Glutamatergic neuron (in vitro differentiated cells): ENCODE results near the gene TMEM200B. TPM values are rescaled to one million over a fixed set of nuclear protein-coding genes. Genes with fewer than 3 reads are reported as not detected.

ENCODE experiments used
- DNase-seq: peaks from one replicate; pipeline ENCODE4 v3.0.0; 2022
- H3K27ac Mint-ChIP-seq: one replicate; pipeline ENCODE4 v1.8.0; 2020; ENCODE audit warnings: mild to moderate bottlenecking, mixed read lengths, inconsistent platforms; ENCODE audit not compliant: unreplicated experiment
- H3K27me3 Mint-ChIP-seq: one replicate; pipeline ENCODE4 v1.8.0; 2020; ENCODE audit warnings: mild to moderate bottlenecking, moderate library complexity, mixed read lengths, inconsistent platforms; ENCODE audit not compliant: unreplicated experiment
- H3K36me3 Mint-ChIP-seq: one replicate; pipeline ENCODE4 v1.8.0; 2020; ENCODE audit warnings: mild to moderate bottlenecking, mixed read lengths, inconsistent platforms; ENCODE audit not compliant: unreplicated experiment
- H3K4me1 Mint-ChIP-seq: one replicate; pipeline ENCODE4 v1.8.0; 2020; ENCODE audit warnings: mild to moderate bottlenecking, low read depth, mixed read lengths, inconsistent platforms; ENCODE audit not compliant: unreplicated experiment
- H3K4me3 Mint-ChIP-seq: one replicate; pipeline ENCODE4 v1.8.0; 2020; ENCODE audit warnings: mild to moderate bottlenecking, mixed read lengths, inconsistent platforms; ENCODE audit not compliant: unreplicated experiment
- H3K9me3 Mint-ChIP-seq: one replicate; pipeline ENCODE4 v1.8.0; 2020; ENCODE audit warnings: mild to moderate bottlenecking, moderate library complexity, mixed read lengths, inconsistent platforms; ENCODE audit not compliant: unreplicated experiment
- total RNA-seq: library from RNA; stranded (reverse); fragmentation: NEBNext Ultra II Directional; extraction: Animal tissue kit (Norgen Biotek cat#: 25700); gene quantifications from one replicate; pipeline ENCODE4 v1.2.1, GENCODE V29; 2021; ENCODE audit not compliant: unreplicated experiment
- TF ChIP-seq, protein P1 (sequence below): fragments of 200-600 bp; sonication (generic); IDR thresholded peaks from one replicate; pipeline ENCODE4 v1.5.0; 2021; ENCODE audit not compliant: partially characterized antibody, unreplicated experiment

TMEM200B gene
- total RNA-seq, 1 donor from 2014 or later = 5.8 TPM

DNA sequence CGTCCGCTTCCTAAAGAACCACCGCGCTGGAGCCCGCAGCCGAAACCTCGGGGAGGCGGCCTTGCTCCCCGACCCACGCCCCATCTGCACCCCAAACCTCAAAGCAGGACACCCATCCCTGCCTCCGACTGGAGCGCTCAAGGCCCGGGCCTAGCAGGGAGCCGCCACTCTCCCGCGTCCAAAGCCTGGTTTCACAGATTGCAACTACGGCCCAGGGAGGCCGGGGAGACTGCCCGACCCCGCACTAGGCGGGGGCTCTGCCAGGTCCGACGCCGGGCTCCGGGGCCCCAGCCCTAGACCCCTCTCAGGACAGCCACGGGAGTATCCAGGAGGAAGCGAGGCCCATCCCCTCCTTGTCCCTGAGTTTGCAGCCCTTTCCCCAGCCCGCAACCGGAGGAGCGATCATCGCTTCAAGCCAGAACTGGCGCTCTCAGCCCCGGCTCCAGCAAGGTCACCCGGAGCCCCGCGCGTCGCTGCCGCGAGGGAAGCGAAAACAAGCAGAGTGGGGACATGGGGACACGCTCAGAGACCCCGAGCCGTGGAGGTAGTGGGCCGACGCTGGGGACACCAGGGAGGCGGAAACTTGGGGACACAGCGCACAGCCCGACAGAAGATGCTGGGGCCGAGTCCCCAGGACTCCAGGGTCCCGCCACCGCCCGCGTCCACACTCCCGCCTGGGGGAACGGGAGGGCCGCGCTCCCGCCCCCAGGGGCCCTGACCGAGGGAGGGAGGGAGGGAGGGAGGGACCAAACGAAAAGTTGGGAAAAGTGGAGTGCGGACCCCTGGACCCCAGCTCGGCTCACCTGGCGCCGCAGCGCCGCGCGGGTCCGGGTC, 433 bp downstream of the TMEM200B start:
- no peaks in the 10 kb centered on the region for H3K4me1 Mint-ChIP-seq
- H3K36me3 Mint-ChIP-seq = no peaks in the 10 kb centered on the region
- H3K27ac Mint-ChIP-seq = no peak overlapping the region
- TF ChIP-seq, protein P1, sequence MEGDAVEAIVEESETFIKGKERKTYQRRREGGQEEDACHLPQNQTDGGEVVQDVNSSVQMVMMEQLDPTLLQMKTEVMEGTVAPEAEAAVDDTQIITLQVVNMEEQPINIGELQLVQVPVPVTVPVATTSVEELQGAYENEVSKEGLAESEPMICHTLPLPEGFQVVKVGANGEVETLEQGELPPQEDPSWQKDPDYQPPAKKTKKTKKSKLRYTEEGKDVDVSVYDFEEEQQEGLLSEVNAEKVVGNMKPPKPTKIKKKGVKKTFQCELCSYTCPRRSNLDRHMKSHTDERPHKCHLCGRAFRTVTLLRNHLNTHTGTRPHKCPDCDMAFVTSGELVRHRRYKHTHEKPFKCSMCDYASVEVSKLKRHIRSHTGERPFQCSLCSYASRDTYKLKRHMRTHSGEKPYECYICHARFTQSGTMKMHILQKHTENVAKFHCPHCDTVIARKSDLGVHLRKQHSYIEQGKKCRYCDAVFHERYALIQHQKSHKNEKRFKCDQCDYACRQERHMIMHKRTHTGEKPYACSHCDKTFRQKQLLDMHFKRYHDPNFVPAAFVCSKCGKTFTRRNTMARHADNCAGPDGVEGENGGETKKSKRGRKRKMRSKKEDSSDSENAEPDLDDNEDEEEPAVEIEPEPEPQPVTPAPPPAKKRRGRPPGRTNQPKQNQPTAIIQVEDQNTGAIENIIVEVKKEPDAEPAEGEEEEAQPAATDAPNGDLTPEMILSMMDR = no peak
- H3K4me3 Mint-ChIP-seq = peak overlapping the region; percentile 46
- peaks cover 2% of the 10 kb centered on the region for H3K9me3 Mint-ChIP-seq
- peaks cover 3% of the 10 kb centered on the region for H3K27me3 Mint-ChIP-seq
- peak; percentile 55 for DNase-seq

DNA sequence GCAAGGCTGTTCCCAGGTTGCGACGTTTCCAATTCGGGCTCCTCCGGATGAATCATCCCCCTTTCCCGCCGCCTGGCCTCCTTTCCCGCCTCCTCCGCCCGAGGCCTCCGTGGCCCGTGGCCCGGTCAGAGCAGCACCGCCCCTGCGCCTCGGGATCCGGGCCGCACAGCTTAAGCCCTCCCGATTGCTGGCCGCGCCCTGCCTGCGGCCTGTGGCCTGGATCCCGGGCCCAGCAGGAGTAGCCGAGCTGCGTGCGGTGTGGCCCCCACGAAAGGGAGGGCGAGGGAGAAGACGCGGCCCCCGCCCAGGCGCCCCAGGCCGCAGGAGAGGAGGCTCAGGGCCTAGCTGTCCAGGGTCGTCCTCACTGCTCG, 1.0 kb downstream of the TMEM200B start:
- Mint-ChIP-seq H3K27ac (no peak overlapping the region), H3K4me1 (no peaks in the 10 kb centered on the region), H3K27me3 (peaks cover 3% of the 10 kb centered on the region), H3K36me3 (peaks cover under 1% of the 10 kb centered on the region), H3K9me3 (peaks cover 2% of the 10 kb centered on the region), H3K4me3 (no peak overlapping the region)
- TF ChIP-seq, protein P1 = no peak
- peak; percentile 33 for DNase-seq

DNA sequence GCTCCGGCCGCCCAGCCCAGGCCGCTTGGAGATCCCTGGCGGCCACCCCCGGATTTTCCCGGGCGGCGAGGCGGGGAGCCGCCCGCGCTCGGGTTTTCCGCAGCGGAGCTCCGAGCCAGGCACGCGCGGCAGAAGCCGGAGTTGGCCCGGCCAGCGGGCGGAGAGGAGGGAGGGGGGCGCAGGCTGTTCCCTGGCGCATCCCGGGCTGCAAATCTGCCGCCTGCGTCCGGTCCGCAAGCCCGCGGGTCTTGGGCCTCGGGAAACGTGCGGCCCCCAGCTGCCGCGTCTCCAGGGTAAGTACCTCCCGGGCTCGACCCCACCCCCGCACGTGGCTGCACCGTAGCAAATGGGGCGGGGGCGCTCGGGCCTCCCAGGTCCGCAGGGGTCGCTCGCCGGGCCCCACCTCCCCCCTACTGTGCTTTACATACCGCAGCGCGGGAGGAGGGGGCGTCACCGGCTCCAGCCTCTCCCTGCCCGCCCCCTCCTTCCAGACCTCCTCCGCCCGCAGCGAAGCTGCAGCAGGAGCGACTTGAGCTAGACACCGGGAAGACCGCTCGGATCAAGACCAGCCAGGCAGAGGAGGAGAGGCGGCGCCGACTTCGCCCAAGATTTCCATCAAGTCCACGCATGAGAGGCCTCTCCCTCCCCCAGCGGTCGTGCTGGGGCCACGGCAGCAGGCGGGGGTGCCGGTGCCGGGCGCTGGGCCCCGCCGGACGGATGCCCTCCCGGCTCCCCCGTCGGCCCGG, 1.6 kb downstream of the TMEM200B start:
- peak; percentile 66 for DNase-seq
- H3K27me3 Mint-ChIP-seq = peaks cover 3% of the 10 kb centered on the region
- TF ChIP-seq, protein P1 = no peak
- H3K4me3 Mint-ChIP-seq = no peak overlapping the region
- no peaks in the 10 kb centered on the region for H3K4me1 Mint-ChIP-seq
- peaks cover 6% of the 10 kb centered on the region for H3K36me3 Mint-ChIP-seq
- H3K9me3 Mint-ChIP-seq = peaks cover 2% of the 10 kb centered on the region
- no peak overlapping the region for H3K27ac Mint-ChIP-seq

DNA sequence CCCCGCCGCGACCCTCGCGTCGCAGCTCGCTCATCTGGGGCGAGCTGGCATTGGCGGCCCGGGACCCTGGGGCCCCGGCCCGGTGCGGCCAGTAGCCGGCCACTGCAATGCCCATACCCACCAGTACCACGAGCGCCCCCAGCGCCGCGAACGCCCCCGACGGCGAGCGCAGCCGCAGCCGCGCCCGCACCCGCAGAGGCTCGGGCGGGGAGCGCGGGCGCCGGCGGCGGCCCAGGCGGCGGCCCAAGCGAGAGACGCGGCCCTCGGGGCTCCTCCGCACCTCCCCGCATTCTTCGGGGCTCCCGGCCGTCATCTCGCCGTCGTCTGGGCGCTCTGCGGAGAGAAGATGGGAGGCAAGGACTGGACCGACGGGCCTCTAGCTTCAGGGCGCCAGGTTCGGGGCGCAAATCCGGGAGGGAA, 2.2 kb downstream of the TMEM200B start:
- Mint-ChIP-seq H3K27me3 (peaks cover 3% of the 10 kb centered on the region), H3K36me3 (peaks cover 8% of the 10 kb centered on the region), H3K4me1 (no peaks in the 10 kb centered on the region), H3K27ac (no peak overlapping the region), H3K4me3 (no peak overlapping the region), H3K9me3 (peaks cover 2% of the 10 kb centered on the region)
- TF ChIP-seq, protein P1 = peak; percentile 20
- no peak for DNase-seq

DNA sequence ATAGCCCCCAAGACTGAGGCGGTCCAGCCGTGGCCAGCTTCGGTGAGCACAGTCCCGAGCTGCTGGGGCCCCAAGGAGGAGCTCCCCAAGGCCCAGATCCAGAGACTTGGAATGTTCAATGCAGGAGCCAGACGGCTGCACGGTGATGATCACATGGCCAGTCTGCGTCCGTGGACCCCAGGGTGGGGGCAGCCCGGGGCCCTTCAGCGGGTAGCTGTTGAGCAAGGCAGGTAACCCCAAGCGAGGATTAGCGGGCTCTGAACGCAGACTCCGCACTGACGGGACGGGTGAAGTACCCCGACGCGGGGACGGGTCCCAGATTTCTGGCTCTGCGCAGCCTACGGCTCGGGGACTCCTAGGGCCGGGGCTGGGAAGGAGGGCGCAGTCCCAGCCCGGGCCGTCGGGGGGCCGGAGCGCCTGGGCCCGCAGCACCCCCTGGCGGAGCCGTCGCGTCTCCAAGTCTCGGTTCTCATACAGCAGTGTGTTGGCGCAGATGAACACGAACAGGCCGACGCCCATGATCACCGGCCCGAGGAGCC, 2.7 kb downstream of the TMEM200B start:
- Mint-ChIP-seq H3K4me1 (no peaks in the 10 kb centered on the region), H3K36me3 (peaks cover 8% of the 10 kb centered on the region), H3K27ac (no peak overlapping the region), H3K27me3 (peaks cover 3% of the 10 kb centered on the region), H3K4me3 (no peak overlapping the region), H3K9me3 (peaks cover under 1% of the 10 kb centered on the region)
- DNase-seq = peak; percentile 80
- TF ChIP-seq, protein P1 = peak; percentile 76
